GM12878 (cell line): Measurements from ENCODE around the gene RCC2. TPM values are rescaled to one million over a fixed set of nuclear protein-coding genes. Genes with fewer than 3 reads are reported as not detected.

Source experiments
- ATAC-seq: fragments of 200-7000 bp; cut with Tn5 transposase; 3 replicates; pipeline ENCODE4 v1.9.1; 2020; ENCODE audit warnings: mild to moderate bottlenecking, moderate library complexity
- BruUV-seq: library from RNA; stranded (reverse); fragments of 400-500 nt; replicated peaks from 2 replicates; lab custom pipeline; 2021; lab: Mats Ljungman, UMichigan
- CTCF ChIA-PET: fragments of 300-600 bp; sonication (Branson Sonifier 250); formaldehyde crosslinking; extraction: SDS; loops from one replicate; lab custom pipeline; 2021; ENCODE audit warnings: inconsistent platforms; lab: Yijun Ruan, JAX
- POLR2A ChIA-PET: fragments of 350-600 bp; formaldehyde crosslinking; extraction: SDS; loops from one replicate; lab custom pipeline; 2021; ENCODE audit warnings: inconsistent platforms; lab: Charles Lee
- RAD21 ChIA-PET: fragments of 300-600 bp; sonication (Branson Sonifier 250); formaldehyde crosslinking; loops from one replicate; lab custom pipeline; 2023; ENCODE audit warnings: antibody characterized with exemption; ENCODE audit not compliant: unreplicated experiment; lab: Charles Lee
- SMC1A ChIA-PET: fragments of 300-600 bp; sonication (Branson Sonifier 250); formaldehyde crosslinking; loops from one replicate; lab custom pipeline; 2023; ENCODE audit not compliant: unreplicated experiment, uncharacterized antibody; lab: Charles Lee
- DNase-seq: peaks from one replicate; pipeline ENCODE4 v3.0.0-alpha.2; 2011; ENCODE audit warnings: low read depth, low spot score
- FAIRE-seq: peaks from 3 replicates; lab custom pipeline; 2011; peaks lifted over from hg19 to GRCh38; lab: Jason Lieb, UNC
- H2AFZ ChIP-seq: 2 replicates; pipeline ENCODE4 v1.6.0; 2011; ENCODE audit warnings: low read depth, low read length, control low read depth; ENCODE audit not compliant: control insufficient read depth
- H3K27ac ChIP-seq: 2 replicates; pipeline ENCODE4 v1.5.1; 2011; ENCODE audit warnings: control low read depth; ENCODE audit not compliant: control insufficient read depth, insufficient read depth
- H3K27me3 ChIP-seq, 2 experiments: replicated peaks in 1 of 2; 2 replicates each; pipeline versions ENCODE4 v1.6.0 to v1.6.1; 2011; ENCODE audit warnings: low read length in 1 of 2; ENCODE audit not compliant: control insufficient read depth in 2 of 2, insufficient read depth in 2 of 2
- H3K36me3 ChIP-seq, 2 experiments: 2 replicates each; pipeline ENCODE4 v1.5.1; 2011; ENCODE audit warnings: low read length in 1 of 2; ENCODE audit not compliant: control insufficient read depth in 2 of 2, insufficient read depth in 2 of 2
- H3K4me1 ChIP-seq: 2 replicates; pipeline ENCODE4 v1.6.1; 2011; ENCODE audit warnings: mild to moderate bottlenecking, low read length, moderate library complexity, mixed read lengths; ENCODE audit not compliant: control insufficient read depth, insufficient read depth
- H3K4me2 ChIP-seq: 2 replicates; pipeline ENCODE4 v1.6.0; 2011; ENCODE audit warnings: control low read depth; ENCODE audit not compliant: control insufficient read depth, insufficient read depth
- H3K4me3 ChIP-seq: fragments of 200-600 bp; sonication (generic); 2 replicates; pipeline ENCODE4 v1.5.1; 2016
- H3K79me2 ChIP-seq: 2 replicates; pipeline ENCODE4 v1.6.0; 2011; ENCODE audit warnings: low read length; ENCODE audit not compliant: control insufficient read depth, insufficient read depth
- H3K9ac ChIP-seq: 2 replicates; pipeline ENCODE4 v1.8.0; 2011; ENCODE audit warnings: low read length, control low read depth, mixed read lengths; ENCODE audit not compliant: control insufficient read depth, insufficient read depth
- H3K9me3 ChIP-seq: replicated peaks from 3 replicates; pipeline ENCODE4 v1.5.1; 2011; ENCODE audit warnings: mild to moderate bottlenecking, low read length; ENCODE audit not compliant: control insufficient read depth, insufficient read depth
- H4K20me1 ChIP-seq: 2 replicates; pipeline ENCODE4 v1.6.0; 2011; ENCODE audit not compliant: control insufficient read depth, insufficient read depth
- BHLHE40 ChIP-seq, 2 experiments: fragments of 450-650 bp in 1 of 2; IDR thresholded peaks; 2 replicates each; pipeline ENCODE4 v1.6.1; 2011 to 2017; ENCODE audit warnings: low read depth in 2 of 2, borderline replicate concordance in 1 of 2, improper control_type of control experiment in 1 of 2, low read length in 1 of 2, mild to moderate bottlenecking in 1 of 2
- CHD4 ChIP-seq: fragments of 200-600 bp; sonication (generic); IDR thresholded peaks from 2 replicates; pipeline ENCODE4 v1.6.1; 2016; ENCODE audit warnings: mild to moderate bottlenecking
- GABPA ChIP-seq: IDR thresholded peaks from 2 replicates; pipeline ENCODE4 v1.6.1; 2014; ENCODE audit warnings: antibody characterized with exemption, low read depth, mild to moderate bottlenecking, inconsistent platforms
- HDGF ChIP-seq: fragments of 450-650 bp; IDR thresholded peaks from 2 replicates; pipeline ENCODE4 v1.6.1; 2016; ENCODE audit warnings: antibody characterized with exemption
- HSF1 ChIP-seq: fragments of 150-350 bp; IDR thresholded peaks from 2 replicates; pipeline ENCODE4 v1.6.1; 2014; ENCODE audit warnings: mild to moderate bottlenecking, low read depth, low read length
- MLLT1 ChIP-seq: fragments of 450-650 bp; IDR thresholded peaks from 2 replicates; pipeline ENCODE4 v1.6.1; 2016; ENCODE audit warnings: mild to moderate bottlenecking
- MTA2 ChIP-seq: fragments of 450-650 bp; IDR thresholded peaks from 2 replicates; pipeline ENCODE4 v1.6.1; 2016; ENCODE audit warnings: low read depth, mild to moderate bottlenecking, moderate library complexity
- NR2C2 ChIP-seq: IDR thresholded peaks from 2 replicates; pipeline ENCODE4 v1.6.1; 2011; ENCODE audit warnings: borderline replicate concordance, low read depth; ENCODE audit not compliant: control insufficient read depth, insufficient read length
- PAX5 ChIP-seq: IDR thresholded peaks from 2 replicates; pipeline ENCODE4 v1.6.1; 2011; ENCODE audit warnings: low read depth, low read length, borderline replicate concordance
- PML ChIP-seq: IDR thresholded peaks from 2 replicates; pipeline ENCODE4 v1.6.1; 2012; ENCODE audit warnings: low read length, inconsistent platforms
- RFX5 ChIP-seq: IDR thresholded peaks from 2 replicates; pipeline ENCODE4 v1.6.1; 2011; ENCODE audit warnings: low read depth, low read length, improper control_type of control experiment
- SKIL ChIP-seq: fragments of 450-650 bp; IDR thresholded peaks from 2 replicates; pipeline ENCODE4 v1.6.1; 2017; ENCODE audit warnings: mild to moderate bottlenecking, low read depth, inconsistent platforms; ENCODE audit not compliant: poor library complexity, severe bottlenecking
- STAT1 ChIP-seq: fragments of 450-650 bp; conservative IDR thresholded peaks from 2 replicates; pipeline ENCODE4 v1.6.1; 2014; ENCODE audit warnings: antibody characterized with exemption, mild to moderate bottlenecking
- ZNF207 ChIP-seq: fragments of 450-650 bp; IDR thresholded peaks from 2 replicates; pipeline ENCODE4 v1.6.1; 2014; ENCODE audit warnings: antibody characterized with exemption, mild to moderate bottlenecking, borderline replicate concordance
- ZNF384 ChIP-seq: IDR thresholded peaks from 2 replicates; pipeline ENCODE4 v1.6.1; 2012; ENCODE audit warnings: low read depth, mild to moderate bottlenecking, low read length, improper control_type of control experiment, borderline replicate concordance
- WGBS: methylation state at CpG from one replicate; pipeline ENCODE4 v1.1.6; 2016; ENCODE audit warnings: low lambda C conversion rate; ENCODE audit not compliant: insufficient replicate concordance, insufficient coverage; ENCODE audit errors: missing lambda C conversion rate; 5-methylcytosine and 5-hydroxymethylcytosine counted together
- in situ Hi-C: fragments of 300-500 bp; cut with MboI; formaldehyde crosslinking; loops from 9 replicates; pipeline ENCODE4 v1.14.3; 2018; ENCODE audit warnings: mixed read lengths
- intact Hi-C: fragments of 100-400 bp; cut with micrococcal nuclease; formaldehyde crosslinking; loops from one replicate; pipeline ENCODE4 v1.14.2; 2022; ENCODE audit not compliant: unreplicated experiment
- polyA plus RNA-seq, 11 experiments: library from polyadenylated mRNA; depleted of rRNA in 4 of 11; unstranded in 6 of 11; stranded (reverse) in 5 of 11; fragments of >200 nt; fragmentation: Nextera tagmentation in 4 of 11; fragmentation: Illumina TruSeq in 1 of 11; extraction: Ambion mirVana in 4 of 11; extraction: Trizol in 1 of 11; gene quantifications; 1 replicate in 1 of 11; 2 replicates in 10 of 11; pipeline versions ENCODE4 v1.2.1 to v1.2.3, GENCODE V29; 2011 to 2016; ENCODE audit warnings: inconsistent platforms in 2 of 11, missing spikeins in 2 of 11, low read depth in 1 of 11
- total RNA-seq, 4 experiments: library from RNA; depleted of rRNA in 3 of 4; stranded (reverse); fragments of >200 nt in 3 of 4; fragmentation: Illumina TruSeq in 1 of 4; extraction: Trizol in 1 of 4; gene quantifications; 2 replicates each; pipeline versions ENCODE4 v1.2.1 to v1.2.3, GENCODE V29; 2013 to 2021
- TF ChIP-seq, protein P1 (sequence below): IDR thresholded peaks from 2 replicates; pipeline ENCODE4 v1.6.1; 2012; ENCODE audit warnings: low read depth, low read length, improper control_type of control experiment
- TF ChIP-seq, protein P2 (sequence below): fragments of 450-650 bp; IDR thresholded peaks from 2 replicates; pipeline ENCODE4 v1.6.1; 2014; ENCODE audit warnings: mild to moderate bottlenecking

Gene RCC2
- total and polyA plus RNA-seq, 10 of the 15 experiments (the other 5 are each of a cell fraction or from before 2014, with no cell fraction given), result 10.7 to 176 (median 85.5) TPM

DNA sequence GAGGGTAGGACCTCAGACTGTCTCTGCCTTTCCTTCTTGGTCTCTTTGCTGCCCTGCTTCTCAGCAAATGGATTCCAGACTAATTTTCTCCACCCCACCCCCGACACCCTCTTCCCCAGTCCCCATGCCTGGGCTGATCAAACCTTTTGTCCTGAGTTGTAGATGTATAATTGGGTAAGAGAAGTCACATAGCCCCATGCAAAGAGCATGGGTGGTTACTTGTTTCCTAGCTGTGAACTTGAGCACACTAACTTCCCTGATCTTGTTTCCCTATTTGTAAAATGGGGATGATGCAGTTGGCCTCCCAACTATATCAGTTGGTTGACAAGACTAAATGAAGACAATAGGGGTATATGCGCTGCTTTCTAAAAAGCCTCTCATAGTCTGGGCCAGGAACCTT is 58.3 kb downstream of the RCC2 start:
- DNase-seq, result no peak
- Histone ChIP-seq H3K4me1 (no peaks in the 10 kb centered on the region), H3K79me2 (no peaks in the 10 kb centered on the region)
- no TSS peak for BruUV-seq
- intact Hi-C loops, result no loop called here
- TF ChIP-seq ZNF207, result no peak
- TF ChIP-seq RFX5, result no peak
- no peak for TF ChIP-seq BHLHE40 (IDR thresholded peaks at IDR 0.05; ENCODE audit: borderline replicate concordance in 1 of 2, low read depth in 2 of 2, low read length in 1 of 2)
- TF ChIP-seq HSF1, result no peak
- TF ChIP-seq ZNF384, result no peak
- no peak for TF ChIP-seq HDGF
- no peak for TF ChIP-seq GABPA
- no peak for TF ChIP-seq PAX5
- no peak for TF ChIP-seq SKIL
- TF ChIP-seq STAT1, result no peak
- TF ChIP-seq PML, result no peak
- TF ChIP-seq NR2C2, result no peak
- TF ChIP-seq, protein P1, sequence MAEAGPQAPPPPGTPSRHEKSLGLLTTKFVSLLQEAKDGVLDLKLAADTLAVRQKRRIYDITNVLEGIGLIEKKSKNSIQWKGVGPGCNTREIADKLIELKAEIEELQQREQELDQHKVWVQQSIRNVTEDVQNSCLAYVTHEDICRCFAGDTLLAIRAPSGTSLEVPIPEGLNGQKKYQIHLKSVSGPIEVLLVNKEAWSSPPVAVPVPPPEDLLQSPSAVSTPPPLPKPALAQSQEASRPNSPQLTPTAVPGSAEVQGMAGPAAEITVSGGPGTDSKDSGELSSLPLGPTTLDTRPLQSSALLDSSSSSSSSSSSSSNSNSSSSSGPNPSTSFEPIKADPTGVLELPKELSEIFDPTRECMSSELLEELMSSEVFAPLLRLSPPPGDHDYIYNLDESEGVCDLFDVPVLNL, result no peak
- TF ChIP-seq MLLT1, result no peak
- TF ChIP-seq, protein P2, sequence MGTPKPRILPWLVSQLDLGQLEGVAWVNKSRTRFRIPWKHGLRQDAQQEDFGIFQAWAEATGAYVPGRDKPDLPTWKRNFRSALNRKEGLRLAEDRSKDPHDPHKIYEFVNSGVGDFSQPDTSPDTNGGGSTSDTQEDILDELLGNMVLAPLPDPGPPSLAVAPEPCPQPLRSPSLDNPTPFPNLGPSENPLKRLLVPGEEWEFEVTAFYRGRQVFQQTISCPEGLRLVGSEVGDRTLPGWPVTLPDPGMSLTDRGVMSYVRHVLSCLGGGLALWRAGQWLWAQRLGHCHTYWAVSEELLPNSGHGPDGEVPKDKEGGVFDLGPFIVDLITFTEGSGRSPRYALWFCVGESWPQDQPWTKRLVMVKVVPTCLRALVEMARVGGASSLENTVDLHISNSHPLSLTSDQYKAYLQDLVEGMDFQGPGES, result no peak
- no peak for TF ChIP-seq MTA2
- TF ChIP-seq CHD4, result no peak
- TF ChIP-seq, all 136 proteins: peak for 0
- no peak overlapping the region for H3K27ac ChIP-seq
- no peak overlapping the region for H2AFZ ChIP-seq
- FAIRE-seq (no peak), ATAC-seq (no peak)
- no peaks in the 10 kb centered on the region for H3K9me3 ChIP-seq
- no peak overlapping the region for H3K4me2 ChIP-seq
- H3K9ac ChIP-seq, result no peak overlapping the region
- SMC1A ChIA-PET, result no interaction called here
- 47% methylated on average over 2 of the region's 2 CpGs for WGBS
- POLR2A ChIA-PET, result no interaction called here
- H3K27me3 ChIP-seq, result peaks cover 7 to 8% of the 10 kb centered on the region in 2 experiments; a peak in 3 of 4 replicates
- CTCF ChIA-PET, result no interaction called here
- no peaks in the 10 kb centered on the region for H4K20me1 ChIP-seq
- no peaks in the 10 kb centered on the region for H3K36me3 ChIP-seq
- in situ Hi-C loops, result no loop called here
- H3K4me3 ChIP-seq, result no peak overlapping the region
- RAD21 ChIA-PET, result no interaction called here
